ENCODE measurements around the gene TNS4. TPM values are rescaled to one million over a fixed set of nuclear protein-coding genes. Genes with fewer than 3 reads are reported as not detected.

The TNS4 gene
- total and polyA plus RNA-seq, 2 donors (not counting 1 experiment from before 2014, with no cell fraction given): not detected

- CTCF ChIA-PET: interaction anchor here (0.8 to 4.8 kb wide), 14 partner anchors 9 to 165 kb away, joined by 3 to 28 read pairs (median 4); no protein-coding TSS in a partner anchor
- peaks cover 5% of the 10 kb centered on the region for H4K20me1 ChIP-seq (ENCODE audit: control insufficient read depth, insufficient read depth, low read length, poor library complexity, severe bottlenecking)
- H3K4me1 ChIP-seq (ENCODE audit: control insufficient read depth in 2 of 2, insufficient read depth in 2 of 2, low read length in 2 of 2): peaks cover 7 to 15% of the 10 kb centered on the region in 2 donors
- Mint-ChIP-seq H3K4me1 (peaks cover 22% of the 10 kb centered on the region), H3K4me3 (no peak overlapping the region), H3K27me3 (no peaks in the 10 kb centered on the region), H3K27ac (no peak overlapping the region), H3K9me3 (ENCODE audit: insufficient read depth) (no peaks in the 10 kb centered on the region)
- no peak overlapping the region for H2AFZ ChIP-seq (ENCODE audit: insufficient read depth, low read depth, low read length, poor library complexity, severe bottlenecking)
- no peak overlapping the region for H3K9ac ChIP-seq (ENCODE audit: low read length)
- peaks cover 25% of the 10 kb centered on the region for H3K79me2 ChIP-seq (ENCODE audit: control insufficient read depth, insufficient read depth, low read length)
- H3K36me3 ChIP-seq (replicated peaks in 1 of 2; ENCODE audit: control extremely low read depth in 1 of 2, control insufficient read depth in 1 of 2, extremely low read depth in 1 of 2, insufficient read depth in 2 of 2, low read length in 1 of 2): peaks cover 0 to 6% of the 10 kb centered on the region in 2 experiments
- peak; percentile 28 for ATAC-seq (ENCODE audit: low read depth)
- TF ChIP-seq EZH2 (IDR thresholded peaks at IDR 0.05; ENCODE audit: borderline replicate concordance, insufficient read depth, low read depth, low read length, poor library complexity, severe bottlenecking): no peak
- peak; percentile 58 for TF ChIP-seq CTCF (IDR thresholded peaks at IDR 0.05)
- peak; percentile 49 for DNase-seq
- no peaks in the 10 kb centered on the region for H3K9me3 ChIP-seq (ENCODE audit: control extremely low read depth in 1 of 3, control insufficient read depth in 2 of 3, insufficient read depth in 1 of 3, low read length in 2 of 3)
- intact Hi-C loops (cut with micrococcal nuclease): no loop called here
- POLR2A ChIA-PET: no interaction called here
- peaks cover 0 to 6% (median 0%) of the 10 kb centered on the region in 4 experiments for H3K27me3 ChIP-seq (replicated peaks in 1 of 4; ENCODE audit: control extremely low read depth in 1 of 4, control insufficient read depth in 3 of 4, insufficient read depth in 4 of 4, low read length in 3 of 4)
- no peak overlapping the region for H3K4me3 ChIP-seq (ENCODE audit: control extremely low read depth in 1 of 5, extremely low read depth in 1 of 5, insufficient read depth in 1 of 5, low read depth in 2 of 5, low read length in 4 of 5)
- WGBS (ENCODE audit: insufficient coverage): 93% methylated on average over 3 of the region's 3 CpGs
- no peak overlapping the region for H3K27ac ChIP-seq (ENCODE audit: low read length in 2 of 2)
- no peak overlapping the region for H3K4me2 ChIP-seq (replicated peaks; ENCODE audit: low read depth, low read length, poor library complexity, severe bottlenecking)
Observed at GRCh38 chr17:40450175-40450574, 51.2 kb downstream of the TNS4 start.

- no peak overlapping the region for H2AFZ ChIP-seq (ENCODE audit: insufficient read depth, low read depth, low read length, poor library complexity, severe bottlenecking)
- H3K4me1 Mint-ChIP-seq: peaks cover 36% of the 10 kb centered on the region
Observed at GRCh38 chr17:40448639-40449261, 52.7 kb downstream of the TNS4 start.

More at GRCh38 chr17:40448639-40449261, 52.7 kb downstream of the TNS4 start:
- H3K9me3 ChIP-seq (ENCODE audit: control extremely low read depth in 1 of 3, control insufficient read depth in 2 of 3, insufficient read depth in 1 of 3, low read length in 2 of 3): no peaks in the 10 kb centered on the region
- TF ChIP-seq EZH2 (IDR thresholded peaks at IDR 0.05; ENCODE audit: borderline replicate concordance, insufficient read depth, low read depth, low read length, poor library complexity, severe bottlenecking) (no peak), CTCF (IDR thresholded peaks at IDR 0.05) (no peak)
- DNase-seq: no peak
- no peak overlapping the region for H3K4me3 Mint-ChIP-seq
- H3K4me1 ChIP-seq (ENCODE audit: control insufficient read depth in 2 of 2, insufficient read depth in 2 of 2, low read length in 2 of 2): peaks cover 22 to 29% of the 10 kb centered on the region in 2 donors
- WGBS (ENCODE audit: insufficient coverage): 62% methylated on average over 5 of the region's 7 CpGs
- H3K9me3 Mint-ChIP-seq (ENCODE audit: insufficient read depth): no peaks in the 10 kb centered on the region
- no peaks in the 10 kb centered on the region for H3K27me3 Mint-ChIP-seq
- H3K27ac ChIP-seq (ENCODE audit: low read length in 2 of 2): no peak overlapping the region
- H3K27ac Mint-ChIP-seq: no peak overlapping the region
- ATAC-seq (ENCODE audit: low read depth): no peak
- intact Hi-C loops (cut with micrococcal nuclease): no loop called here
- peaks cover 0 to under 1% of the 10 kb centered on the region in 2 experiments for H3K36me3 ChIP-seq (replicated peaks in 1 of 2; ENCODE audit: control extremely low read depth in 1 of 2, control insufficient read depth in 1 of 2, extremely low read depth in 1 of 2, insufficient read depth in 2 of 2, low read length in 1 of 2)
- H3K9ac ChIP-seq (ENCODE audit: low read length): no peak overlapping the region
- H3K79me2 ChIP-seq (ENCODE audit: control insufficient read depth, insufficient read depth, low read length): peaks cover 39% of the 10 kb centered on the region
- ChIA-PET POLR2A (no interaction called here), CTCF (interaction anchor here (0.7 to 4.8 kb wide), 10 partner anchors 8 to 167 kb away, joined by 3 to 28 read pairs (median 6); no protein-coding TSS in a partner anchor)
- peaks cover 0 to 6% (median 0%) of the 10 kb centered on the region in 4 experiments for H3K27me3 ChIP-seq (replicated peaks in 1 of 4; ENCODE audit: control extremely low read depth in 1 of 4, control insufficient read depth in 3 of 4, insufficient read depth in 4 of 4, low read length in 3 of 4)
- no peak overlapping the region for H3K4me2 ChIP-seq (replicated peaks; ENCODE audit: low read depth, low read length, poor library complexity, severe bottlenecking)
- H3K4me3 ChIP-seq (ENCODE audit: control extremely low read depth in 1 of 5, extremely low read depth in 1 of 5, insufficient read depth in 1 of 5, low read depth in 2 of 5, low read length in 4 of 5): no peak overlapping the region
- peaks cover 5% of the 10 kb centered on the region for H4K20me1 ChIP-seq (ENCODE audit: control insufficient read depth, insufficient read depth, low read length, poor library complexity, severe bottlenecking)

Data from B cell (primary cell).